H1 (cell line): ENCODE measurements around the gene NEK11. TPM values are rescaled to one million over a fixed set of nuclear protein-coding genes. Genes with fewer than 3 reads are reported as not detected.

Source experiments
- CTCF ChIA-PET: fragments of 300-600 bp; sonication (Branson Sonifier 250); formaldehyde crosslinking; loops from one replicate; lab custom pipeline; 2021; ENCODE audit not compliant: partially characterized antibody; lab: Charles Lee
- POLR2A ChIA-PET: fragments of 300-600 bp; sonication (Branson Sonifier 250); formaldehyde crosslinking; loops from one replicate; lab custom pipeline; 2021; ENCODE audit warnings: inconsistent platforms; ENCODE audit not compliant: partially characterized antibody; lab: Charles Lee
- DNase-seq, 2 experiments: peaks; one replicate each; pipeline versions ENCODE4 v3.0.0 to v3.0.0-alpha.2; 2010 to 2022; ENCODE audit warnings: low spot score in 2 of 2, low read depth in 1 of 2, mixed read lengths in 1 of 2
- FAIRE-seq: peaks from 2 replicates; lab custom pipeline; 2011; peaks lifted over from hg19 to GRCh38; lab: Jason Lieb, UNC
- H2AFZ ChIP-seq: 2 replicates; pipeline ENCODE4 v1.8.1; 2012; ENCODE audit warnings: low read length, inconsistent platforms
- H2AK5ac ChIP-seq: 2 replicates; pipeline ENCODE4 v1.6.1; 2013; ENCODE audit warnings: low read depth, low read length
- H2BK120ac ChIP-seq: replicated peaks from 2 replicates; pipeline ENCODE3; 2013; ENCODE audit warnings: low read depth, low read length, inconsistent platforms
- H2BK12ac ChIP-seq: 2 replicates; pipeline ENCODE4 v1.6.1; 2013; ENCODE audit warnings: low read depth, low read length
- H2BK15ac ChIP-seq: 2 replicates; pipeline ENCODE4 v1.6.1; 2013; ENCODE audit warnings: low read length
- H2BK20ac ChIP-seq: 2 replicates; pipeline ENCODE4 v1.6.1; 2013; ENCODE audit warnings: low read length
- H2BK5ac ChIP-seq: 2 replicates; pipeline ENCODE4 v1.6.1; 2013; ENCODE audit warnings: low read depth, low read length
- H3K14ac ChIP-seq: 2 replicates; pipeline ENCODE4 v1.6.1; 2013; ENCODE audit warnings: inconsistent platforms; ENCODE audit not compliant: insufficient read length
- H3K18ac ChIP-seq: 2 replicates; pipeline ENCODE4 v1.6.1; 2013; ENCODE audit warnings: low read length; ENCODE audit errors: extremely low read depth
- H3K23ac ChIP-seq: 2 replicates; pipeline ENCODE4 v1.6.1; 2013; ENCODE audit warnings: inconsistent platforms; ENCODE audit not compliant: insufficient read length
- H3K23me2 ChIP-seq: 2 replicates; pipeline ENCODE4 v1.6.1; 2013; ENCODE audit warnings: low read depth, low read length
- H3K27ac ChIP-seq: 2 replicates; pipeline ENCODE4 v1.6.1; 2011; ENCODE audit warnings: low read depth, low read length, inconsistent platforms
- H3K27me3 ChIP-seq, 4 experiments: replicated peaks in 1 of 4; 1 replicate in 1 of 4; 2 replicates in 3 of 4; pipeline versions ENCODE4 v1.6.1 to v1.8.1; 2011 to 2013; ENCODE audit warnings: low read length in 3 of 4, mild to moderate bottlenecking in 3 of 4, inconsistent platforms in 2 of 4, mixed read lengths in 2 of 4, moderate library complexity in 1 of 4; ENCODE audit not compliant: control insufficient read depth in 3 of 4, insufficient read depth in 3 of 4; ENCODE audit errors: extremely low read depth in 1 of 4
- H3K36me3 ChIP-seq, 4 experiments: 2 replicates each; pipeline versions ENCODE4 v1.6.1 to v1.8.1; 2011 to 2013; ENCODE audit warnings: mild to moderate bottlenecking in 4 of 4, low read length in 3 of 4, moderate library complexity in 2 of 4, control low read depth in 1 of 4, inconsistent platforms in 1 of 4; ENCODE audit not compliant: insufficient read depth in 4 of 4, control insufficient read depth in 2 of 4
- H3K4ac ChIP-seq: replicated peaks from 2 replicates; pipeline ENCODE3; 2013; ENCODE audit warnings: low read length, low read depth, mixed read lengths, inconsistent platforms; ENCODE audit not compliant: insufficient read length
- H3K4me1 ChIP-seq, 4 experiments: replicated peaks in 1 of 4; 1 replicate in 1 of 4; 2 replicates in 3 of 4; pipeline versions ENCODE4 v1.6.1 to v1.8.1; 2011 to 2013; ENCODE audit warnings: low read length in 3 of 4, inconsistent platforms in 2 of 4, mixed read lengths in 1 of 4; ENCODE audit not compliant: insufficient read depth in 4 of 4, control insufficient read depth in 3 of 4
- H3K4me2 ChIP-seq, 2 experiments: 2 replicates each; pipeline versions ENCODE4 v1.6.1 to v1.8.1; 2011 to 2013; ENCODE audit warnings: low read depth in 2 of 2, low read length in 2 of 2, control low read depth in 1 of 2, inconsistent platforms in 1 of 2, mild to moderate bottlenecking in 1 of 2; ENCODE audit not compliant: insufficient read depth in 1 of 2
- H3K4me3 ChIP-seq, 4 experiments: fragments of 200-600, 300-600 bp in 1 of 4; sonication (generic), shearing (Covaris generic), sonication (Bioruptor Twin) in 1 of 4; 2 replicates each; pipeline versions ENCODE4 v1.5.1 to v1.8.1; 2011 to 2016; ENCODE audit warnings: low read length in 4 of 4, low read depth in 3 of 4, control low read depth in 2 of 4, inconsistent platforms in 2 of 4, mild to moderate bottlenecking in 2 of 4, mixed read lengths in 1 of 4, moderate library complexity in 1 of 4; ENCODE audit not compliant: insufficient read depth in 2 of 4; ENCODE audit errors: extremely low read depth in 1 of 4
- H3K56ac ChIP-seq: replicated peaks from 2 replicates; pipeline ENCODE3; 2013; ENCODE audit warnings: low read depth, mild to moderate bottlenecking, mixed read lengths, low read length, inconsistent platforms; ENCODE audit not compliant: insufficient read length
- H3K79me1 ChIP-seq: 2 replicates; pipeline ENCODE4 v1.6.1; 2013; ENCODE audit warnings: low read depth, low read length, control low read depth
- H3K79me2 ChIP-seq, 2 experiments: 2 replicates each; pipeline versions ENCODE4 v1.6.1 to v1.8.1; 2012 to 2013; ENCODE audit warnings: low read length in 2 of 2, mild to moderate bottlenecking in 2 of 2, inconsistent platforms in 1 of 2; ENCODE audit not compliant: insufficient read depth in 2 of 2, control insufficient read depth in 1 of 2
- H3K9ac ChIP-seq, 4 experiments: replicated peaks in 1 of 4; 1 replicate in 1 of 4; 2 replicates in 3 of 4; pipeline versions ENCODE4 v1.6.1 to v1.8.1; 2011 to 2013; ENCODE audit warnings: low read depth in 3 of 4, low read length in 3 of 4, control low read depth in 2 of 4, mild to moderate bottlenecking in 2 of 4, moderate library complexity in 2 of 4, inconsistent platforms in 1 of 4; ENCODE audit errors: extremely low read depth in 1 of 4
- H3K9me3 ChIP-seq, 2 experiments: 2 replicates each; pipeline versions ENCODE4 v1.6.1 to v1.8.1; 2012 to 2013; ENCODE audit warnings: mild to moderate bottlenecking in 2 of 2, moderate library complexity in 2 of 2, control low read depth in 1 of 2, inconsistent platforms in 1 of 2, low read depth in 1 of 2, low read length in 1 of 2, mixed read lengths in 1 of 2; ENCODE audit not compliant: insufficient read depth in 2 of 2
- H4K20me1 ChIP-seq, 2 experiments: replicated peaks in 1 of 2; 2 replicates each; pipeline versions ENCODE3 to v1.8.1; 2011 to 2013; ENCODE audit warnings: inconsistent platforms in 2 of 2, low read length in 2 of 2, mild to moderate bottlenecking in 1 of 2; ENCODE audit not compliant: insufficient read depth in 2 of 2, control insufficient read depth in 1 of 2
- H4K5ac ChIP-seq: 2 replicates; pipeline ENCODE4 v1.6.1; 2013; ENCODE audit warnings: low read length, low read depth, mixed read lengths, inconsistent platforms; ENCODE audit not compliant: insufficient read length
- H4K8ac ChIP-seq: 2 replicates; pipeline ENCODE4 v1.8.0; 2013; ENCODE audit warnings: mild to moderate bottlenecking, moderate library complexity, low read length, inconsistent platforms; ENCODE audit not compliant: insufficient read depth; ENCODE audit errors: extremely low read depth
- H4K91ac ChIP-seq: replicated peaks from 2 replicates; pipeline ENCODE3; 2013; ENCODE audit warnings: low read length, mixed read lengths, inconsistent platforms; ENCODE audit not compliant: insufficient read length
- GTF2F1 ChIP-seq: IDR thresholded peaks from 2 replicates; pipeline ENCODE4 v1.6.1; 2012; ENCODE audit warnings: low read depth, low read length, improper control_type of control experiment, borderline replicate concordance
- HDAC2 ChIP-seq, 2 experiments: fragments of 300-600 bp in 1 of 2; sonication (generic) in 1 of 2; IDR thresholded peaks; 2 replicates each; pipeline ENCODE4 v1.6.1; 2011 to 2012; ENCODE audit warnings: low read depth in 2 of 2, low read length in 2 of 2, mild to moderate bottlenecking in 2 of 2, moderate library complexity in 2 of 2, borderline replicate concordance in 1 of 2, inconsistent platforms in 1 of 2
- KDM1A ChIP-seq: fragments of 200-600, 300-600 bp; sonication (generic); IDR thresholded peaks from 2 replicates; pipeline ENCODE4 v1.7.1; 2016; ENCODE audit warnings: mild to moderate bottlenecking, low read length, borderline replicate concordance
- SIX5 ChIP-seq: IDR thresholded peaks from 2 replicates; pipeline ENCODE4 v1.6.1; 2011; ENCODE audit warnings: mild to moderate bottlenecking, low read depth, low read length
- USF2 ChIP-seq: IDR thresholded peaks from 2 replicates; pipeline ENCODE4 v1.6.1; 2011; ENCODE audit warnings: low read length, improper control_type of control experiment
- WGBS, 2 experiments: shearing (Covaris generic) in 1 of 2; methylation state at CpG; one replicate each; pipeline versions ENCODE4 v1.1.6 to v1.1.7; 2013 to 2015; ENCODE audit warnings: low lambda C conversion rate in 2 of 2, mixed read lengths in 2 of 2, inconsistent platforms in 1 of 2, low coverage in 1 of 2, missing lambda C conversion rate in 1 of 2; ENCODE audit not compliant: insufficient replicate concordance in 2 of 2, insufficient coverage in 1 of 2, insufficient read length in 1 of 2; ENCODE audit errors: extremely low coverage in 1 of 2, missing lambda C conversion rate in 1 of 2; 5-methylcytosine and 5-hydroxymethylcytosine counted together
- polyA plus RNA-seq, 7 experiments: library from polyadenylated mRNA; depleted of rRNA in 3 of 7; stranded (reverse) in 5 of 7; unstranded in 2 of 7; fragments of >200 nt in 5 of 7; fragments of 200-250 nt in 2 of 7; gene quantifications; 1 replicate in 5 of 7; 2 replicates in 1 of 7; 4 replicates in 1 of 7; pipeline versions ENCODE4 v1.2.1 to v1.2.3, GENCODE V29; 2011 to 2013; ENCODE audit warnings: missing spikeins in 2 of 7, mixed read lengths in 2 of 7
- total RNA-seq: library from RNA; stranded (reverse); fragmentation: NEBNext Ultra II Directional; extraction: Animal tissue kit (Norgen Biotek cat#: 25700); gene quantifications from 2 replicates; pipeline ENCODE4 v1.2.1, GENCODE V29; 2021

NEK11 gene
- total and polyA plus RNA-seq, 2 of the 8 experiments (the other 6 are each of a cell fraction or from before 2014, with no cell fraction given), result 0.60 TPM; not detected in 1

GRCh38 chr3:131036986-131037385 lies 10.3 kb downstream of the NEK11 start:
- Histone ChIP-seq H2BK12ac (no peak overlapping the region), H3K18ac (no peak overlapping the region), H2BK120ac (no peak overlapping the region), H4K8ac (no peak overlapping the region), H2BK20ac (no peak overlapping the region), H3K27ac (no peak overlapping the region), H3K4me1 (peaks cover 0 to 2% (median 0%) of the 10 kb centered on the region in 4 experiments; a peak in 1 of 7 replicates), H3K4me3 (no peak overlapping the region), H3K4ac (no peak overlapping the region), H3K14ac (no peak overlapping the region), H2BK15ac (no peak overlapping the region), H3K23ac (no peak overlapping the region), H3K56ac (no peak overlapping the region), H4K5ac (no peak overlapping the region), H3K79me1 (no peaks in the 10 kb centered on the region), H3K36me3 (no peaks in the 10 kb centered on the region), H3K9me3 (no peaks in the 10 kb centered on the region), H3K27me3 (no peaks in the 10 kb centered on the region), H3K9ac (no peak overlapping the region), H2BK5ac (no peak overlapping the region), H3K23me2 (no peaks in the 10 kb centered on the region), H3K4me2 (no peak overlapping the region), H4K91ac (no peak overlapping the region), H3K79me2 (no peaks in the 10 kb centered on the region), H2AFZ (no peak overlapping the region), H2AK5ac (no peak overlapping the region), H4K20me1 (no peaks in the 10 kb centered on the region)
- TF ChIP-seq SIX5 (no peak), GTF2F1 (no peak), USF2 (no peak), KDM1A (no peak), HDAC2 (IDR thresholded peaks at IDR 0.05; ENCODE audit: borderline replicate concordance in 1 of 2, low read depth in 2 of 2, low read length in 2 of 2) (no peak)
- FAIRE-seq, result no peak
- POLR2A ChIA-PET, result no interaction called here
- WGBS, 2 experiments, result 88% methylated on average over 4 of the region's 5 CpGs; no CpG with 5 or more reads in 1 of the 2 experiments
- DNase-seq, result no peak
- CTCF ChIA-PET, result interaction anchor here (0.6 to 2.7 kb wide), 7 partner anchors 11 to 870 kb away, joined by 3 to 12 read pairs (median 4); partner anchors contain the start of genes ASTE1 and NEK11
